Hepatocyte (in vitro differentiated cells): ENCODE measurements around the gene LRRC71. TPM values are rescaled to one million over a fixed set of nuclear protein-coding genes. Genes with fewer than 3 reads are reported as not detected.
"Not testable (repeated sequence)": the region's sequence is repeated elsewhere in the genome, so short reads cannot be mapped to it uniquely, and the experiment has no call there.

Source experiments
- DNase-seq: peaks from one replicate; pipeline ENCODE4 v3.0.0-alpha.2; 2016; ENCODE audit warnings: low spot score
- H2AFZ ChIP-seq: fragments of 200-600 bp; sonication (generic); 2 replicates; pipeline ENCODE4 v1.6.0; 2016; ENCODE audit warnings: antibody characterized with exemption, mild to moderate bottlenecking
- H3K27ac ChIP-seq: fragments of 200-600 bp; sonication (generic); 2 replicates; pipeline ENCODE4 v1.5.1; 2016; ENCODE audit warnings: mild to moderate bottlenecking
- H3K27me3 ChIP-seq: fragments of 200-600 bp; sonication (generic); 2 replicates; pipeline ENCODE4 v1.6.1; 2016
- H3K36me3 ChIP-seq: fragments of 200-600 bp; sonication (generic); replicated peaks from 2 replicates; pipeline ENCODE4 v1.5.1; 2016; ENCODE audit warnings: low read depth; ENCODE audit not compliant: insufficient read depth
- H3K4me1 ChIP-seq: fragments of 200-600 bp; sonication (generic); 2 replicates; pipeline ENCODE4 v1.5.1; 2016; ENCODE audit warnings: mild to moderate bottlenecking, moderate library complexity; ENCODE audit not compliant: insufficient read depth
- H3K4me2 ChIP-seq: fragments of 200-600 bp; sonication (generic); 2 replicates; pipeline ENCODE4 v1.6.0; 2016
- H3K4me3 ChIP-seq: fragments of 200-600 bp; sonication (generic); 2 replicates; pipeline ENCODE4 v1.5.1; 2016; ENCODE audit warnings: mild to moderate bottlenecking
- H3K79me2 ChIP-seq: fragments of 200-600 bp; sonication (generic); 2 replicates; pipeline ENCODE4 v1.6.0; 2017; ENCODE audit warnings: mild to moderate bottlenecking
- H3K9me2 ChIP-seq: fragments of 200-600 bp; sonication (generic); replicated peaks from 2 replicates; pipeline ENCODE4 v1.6.0; 2017; ENCODE audit warnings: mild to moderate bottlenecking; ENCODE audit not compliant: insufficient read depth
- H3K9me3 ChIP-seq: fragments of 200-600 bp; sonication (generic); 2 replicates; pipeline ENCODE4 v1.5.1; 2016; ENCODE audit warnings: low read depth, mild to moderate bottlenecking
- H4K20me1 ChIP-seq: fragments of 200-600 bp; sonication (generic); 2 replicates; pipeline ENCODE4 v1.6.0; 2016; ENCODE audit warnings: mild to moderate bottlenecking; ENCODE audit not compliant: insufficient read depth, poor library complexity, severe bottlenecking
- EZH2 ChIP-seq: fragments of 200-600 bp; sonication (generic); IDR thresholded peaks from 2 replicates; pipeline ENCODE4 v1.6.1; 2016; ENCODE audit warnings: antibody characterized with exemption, mild to moderate bottlenecking, borderline replicate concordance
- EZH2phosphoT487 ChIP-seq: fragments of 200-600 bp; sonication (generic); IDR thresholded peaks from one replicate; pipeline ENCODE4 v1.6.1; 2018; ENCODE audit warnings: antibody characterized with exemption, mild to moderate bottlenecking, low read depth, moderate library complexity; ENCODE audit not compliant: unreplicated experiment, severe bottlenecking
- WGBS: methylation state at CpG from one replicate; pipeline ENCODE4 v1.1.6; 2016; ENCODE audit warnings: low lambda C conversion rate; ENCODE audit errors: missing lambda C conversion rate; 5-methylcytosine and 5-hydroxymethylcytosine counted together
- polyA plus RNA-seq: library from polyadenylated mRNA; unstranded; fragments of >200 nt; fragmentation: Nextera tagmentation; extraction: Ambion mirVana; gene quantifications from 2 replicates; pipeline ENCODE4 v1.2.1, GENCODE V29; 2016
- total RNA-seq: library from RNA; depleted of rRNA; stranded (reverse); fragments of >200 nt; gene quantifications from 2 replicates; pipeline ENCODE4 v1.2.3, GENCODE V29; 2014
- TF ChIP-seq, protein P1 (sequence below): fragments of 200-600 bp; sonication (generic); IDR thresholded peaks from 2 replicates; pipeline ENCODE4 v1.5.1; 2016; ENCODE audit warnings: antibody characterized with exemption, mild to moderate bottlenecking; ENCODE audit not compliant: poor library complexity

LRRC71 gene
- total and polyA plus RNA-seq, 2 experiments from 2014 or later: not detected

DNA sequence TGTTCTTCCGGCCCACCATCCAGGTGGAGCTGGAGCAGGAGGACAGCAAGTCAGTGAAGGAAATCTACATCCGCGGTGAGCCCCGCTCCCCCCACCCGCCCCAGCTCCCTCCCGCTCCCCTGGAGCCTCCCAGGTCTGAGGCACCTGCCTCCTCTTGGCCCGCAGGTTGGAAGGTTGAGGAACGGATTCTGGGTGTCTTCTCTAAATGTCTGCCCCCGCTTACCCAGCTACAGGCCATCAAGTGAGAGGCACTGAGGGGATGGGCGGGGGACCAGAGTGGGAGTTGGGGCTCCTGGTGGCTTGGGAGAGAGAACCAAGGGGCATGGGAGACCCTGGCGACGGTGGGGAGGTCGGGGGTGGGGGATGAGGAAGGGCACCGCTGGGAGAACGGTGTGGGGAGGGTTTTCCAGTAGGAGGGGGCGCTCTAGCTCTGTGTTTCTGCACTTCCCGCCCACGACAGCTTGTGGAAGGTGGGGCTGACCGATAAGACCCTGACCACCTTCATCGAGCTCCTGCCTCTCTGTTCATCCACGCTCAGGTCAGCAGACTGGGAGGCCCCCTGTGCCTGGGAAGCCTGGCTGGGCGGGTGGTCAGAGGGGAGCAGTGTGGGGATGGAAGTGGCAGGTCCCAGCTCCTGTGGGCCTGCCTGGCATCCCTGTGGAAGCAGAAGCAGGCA lies 4.2 kb downstream of the LRRC71 start:
- 24% methylated on average over 14 of the region's 22 CpGs for WGBS
- Histone ChIP-seq H2AFZ (no peak overlapping the region), H3K36me3 (no peaks in the 10 kb centered on the region), H3K9me2 (no peaks in the 10 kb centered on the region), H3K4me1 (peaks cover 27% of the 10 kb centered on the region), H3K79me2 (no peaks in the 10 kb centered on the region), H3K4me3 (no peak overlapping the region), H4K20me1 (no peaks in the 10 kb centered on the region), H3K4me2 (peak overlapping the region; percentile 80), H3K27ac (no peak overlapping the region), H3K27me3 (peaks cover 92% of the 10 kb centered on the region), H3K9me3 (no peaks in the 10 kb centered on the region)
- DNase-seq: no peak
- TF ChIP-seq, protein P1, sequence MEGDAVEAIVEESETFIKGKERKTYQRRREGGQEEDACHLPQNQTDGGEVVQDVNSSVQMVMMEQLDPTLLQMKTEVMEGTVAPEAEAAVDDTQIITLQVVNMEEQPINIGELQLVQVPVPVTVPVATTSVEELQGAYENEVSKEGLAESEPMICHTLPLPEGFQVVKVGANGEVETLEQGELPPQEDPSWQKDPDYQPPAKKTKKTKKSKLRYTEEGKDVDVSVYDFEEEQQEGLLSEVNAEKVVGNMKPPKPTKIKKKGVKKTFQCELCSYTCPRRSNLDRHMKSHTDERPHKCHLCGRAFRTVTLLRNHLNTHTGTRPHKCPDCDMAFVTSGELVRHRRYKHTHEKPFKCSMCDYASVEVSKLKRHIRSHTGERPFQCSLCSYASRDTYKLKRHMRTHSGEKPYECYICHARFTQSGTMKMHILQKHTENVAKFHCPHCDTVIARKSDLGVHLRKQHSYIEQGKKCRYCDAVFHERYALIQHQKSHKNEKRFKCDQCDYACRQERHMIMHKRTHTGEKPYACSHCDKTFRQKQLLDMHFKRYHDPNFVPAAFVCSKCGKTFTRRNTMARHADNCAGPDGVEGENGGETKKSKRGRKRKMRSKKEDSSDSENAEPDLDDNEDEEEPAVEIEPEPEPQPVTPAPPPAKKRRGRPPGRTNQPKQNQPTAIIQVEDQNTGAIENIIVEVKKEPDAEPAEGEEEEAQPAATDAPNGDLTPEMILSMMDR: no peak
- TF ChIP-seq EZH2 (no peak), EZH2phosphoT487 (no peak)

DNA sequence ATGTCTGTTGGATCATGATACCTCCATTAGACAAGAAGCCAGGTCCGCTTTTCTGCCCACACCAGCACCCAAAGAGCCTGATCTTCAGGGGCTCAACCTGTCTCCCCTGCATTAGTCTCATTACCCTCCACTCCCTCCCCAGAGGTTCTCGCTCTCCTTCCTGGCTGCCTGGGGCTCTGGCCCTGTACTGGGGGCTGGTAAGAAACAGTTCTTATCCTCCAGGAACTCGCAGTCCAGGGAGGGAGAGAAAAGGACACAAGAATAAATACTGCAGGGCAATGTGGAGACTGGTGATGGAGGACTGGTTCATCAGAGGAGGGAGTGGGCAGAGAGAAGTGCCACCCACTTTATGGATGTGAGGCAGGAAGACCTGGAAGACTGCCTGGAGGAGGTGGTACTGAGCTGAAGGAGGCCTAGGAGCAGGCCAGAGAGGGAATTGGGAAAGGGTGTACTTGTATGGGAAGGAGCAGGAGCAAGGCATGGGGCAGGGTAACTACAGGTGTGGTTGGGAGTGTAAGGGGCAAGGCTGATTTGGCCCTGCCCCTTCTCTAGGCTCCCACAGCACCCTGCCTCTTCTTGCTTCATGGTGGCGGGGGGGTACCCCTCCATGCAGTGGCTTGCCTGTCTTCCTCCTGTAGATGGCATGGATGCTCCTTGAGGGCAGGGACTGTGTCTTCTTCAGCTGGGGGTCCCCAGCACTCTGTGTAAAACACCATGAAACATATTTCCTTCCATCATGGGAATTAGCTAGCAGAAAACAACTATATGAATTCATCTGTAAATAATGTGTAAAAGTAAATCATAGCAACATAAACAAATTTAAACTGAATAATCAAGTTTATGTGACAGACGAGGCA lies 5.0 kb downstream of the LRRC71 start:
- H3K36me3 ChIP-seq: no peaks in the 10 kb centered on the region
- H3K27me3 ChIP-seq: peaks cover 95% of the 10 kb centered on the region
- H3K9me2 ChIP-seq: no peaks in the 10 kb centered on the region
- no peaks in the 10 kb centered on the region for H4K20me1 ChIP-seq
- WGBS: 73% methylated on average over 5 of the region's 5 CpGs
- no peaks in the 10 kb centered on the region for H3K9me3 ChIP-seq
- TF ChIP-seq EZH2phosphoT487 (no peak), EZH2 (no peak)
- TF ChIP-seq, protein P1: no peak
- peaks cover 24% of the 10 kb centered on the region for H3K4me1 ChIP-seq
- no peak overlapping the region for H2AFZ ChIP-seq
- no peaks in the 10 kb centered on the region for H3K79me2 ChIP-seq
- no peak overlapping the region for H3K4me2 ChIP-seq
- no peak for DNase-seq
- no peak overlapping the region for H3K4me3 ChIP-seq
- no peak overlapping the region for H3K27ac ChIP-seq

DNA sequence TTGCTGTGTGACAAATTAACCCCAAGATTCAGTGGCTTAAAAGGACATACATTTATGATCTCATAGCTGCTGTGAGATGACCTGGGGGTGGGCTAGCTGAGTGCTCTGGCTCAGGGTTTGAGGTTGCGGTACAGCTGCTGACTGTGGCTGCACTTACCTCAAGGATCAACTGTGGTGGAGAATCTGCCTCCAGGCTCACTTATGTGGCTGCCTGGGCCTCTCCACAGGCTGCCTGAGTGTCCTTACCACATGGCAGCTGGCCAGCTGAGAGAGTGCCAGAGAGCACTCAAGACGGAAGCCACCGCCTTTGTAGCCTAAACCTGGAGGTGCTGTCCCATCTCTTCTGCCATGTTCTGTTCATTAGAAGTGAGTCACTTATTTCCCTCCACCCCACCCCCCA lies 5.7 kb downstream of the LRRC71 start:
- Histone ChIP-seq H3K9me3 (no peaks in the 10 kb centered on the region), H3K4me3 (no peak overlapping the region), H3K4me2 (no peak overlapping the region), H4K20me1 (no peaks in the 10 kb centered on the region), H3K27me3 (peaks cover 93% of the 10 kb centered on the region), H3K27ac (no peak overlapping the region), H2AFZ (no peak overlapping the region), H3K4me1 (peaks cover 20% of the 10 kb centered on the region), H3K9me2 (no peaks in the 10 kb centered on the region), H3K79me2 (no peaks in the 10 kb centered on the region), H3K36me3 (no peaks in the 10 kb centered on the region)
- DNase-seq: peak; percentile 40
- WGBS: 43% methylated on average over 3 of the region's 3 CpGs
- TF ChIP-seq, protein P1: no peak
- TF ChIP-seq EZH2 (no peak), EZH2phosphoT487 (no peak)

DNA sequence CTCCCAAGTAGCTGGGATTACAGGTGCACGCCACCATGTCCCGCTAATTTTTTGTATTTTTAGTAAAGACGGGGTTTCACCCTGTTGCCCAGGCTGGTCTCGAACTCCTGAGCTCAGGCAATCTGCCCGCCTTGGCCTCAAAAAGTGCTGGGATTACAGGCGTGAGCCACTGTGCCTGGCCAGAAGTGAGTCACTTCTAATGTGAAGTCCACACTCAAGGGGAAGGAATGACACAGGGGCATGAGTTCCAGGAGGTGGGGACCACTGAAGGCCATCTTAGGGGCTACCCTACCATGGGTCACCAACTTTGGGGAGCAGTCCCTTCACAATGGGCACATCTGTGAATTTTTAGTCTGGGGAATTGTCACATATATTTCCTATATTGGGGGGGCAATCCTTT lies 6.3 kb downstream of the LRRC71 start:
- not testable (repeated sequence) for H2AFZ ChIP-seq, H3K36me3 ChIP-seq, H3K4me2 ChIP-seq, H3K9me2 ChIP-seq, DNase-seq, H4K20me1 ChIP-seq, H3K79me2 ChIP-seq, H3K9me3 ChIP-seq, H3K27ac ChIP-seq, H3K4me3 ChIP-seq
- 80% methylated on average over 6 of the region's 6 CpGs for WGBS
- Histone ChIP-seq H3K27me3 (peaks cover 88% of the 10 kb centered on the region), H3K4me1 (peaks cover 20% of the 10 kb centered on the region)
